Measurements from ENCODE around the gene CD83.
"Not testable (repeated sequence)": the region's sequence is repeated elsewhere in the genome, so short reads cannot be mapped to it uniquely, and the experiment has no call there.

Gene CD83

GRCh38 chr6:14148471-14148870 lies 30.9 kb downstream of the CD83 start:
- no peak for DNase-seq
- ATAC-seq, result no peak

DNA sequence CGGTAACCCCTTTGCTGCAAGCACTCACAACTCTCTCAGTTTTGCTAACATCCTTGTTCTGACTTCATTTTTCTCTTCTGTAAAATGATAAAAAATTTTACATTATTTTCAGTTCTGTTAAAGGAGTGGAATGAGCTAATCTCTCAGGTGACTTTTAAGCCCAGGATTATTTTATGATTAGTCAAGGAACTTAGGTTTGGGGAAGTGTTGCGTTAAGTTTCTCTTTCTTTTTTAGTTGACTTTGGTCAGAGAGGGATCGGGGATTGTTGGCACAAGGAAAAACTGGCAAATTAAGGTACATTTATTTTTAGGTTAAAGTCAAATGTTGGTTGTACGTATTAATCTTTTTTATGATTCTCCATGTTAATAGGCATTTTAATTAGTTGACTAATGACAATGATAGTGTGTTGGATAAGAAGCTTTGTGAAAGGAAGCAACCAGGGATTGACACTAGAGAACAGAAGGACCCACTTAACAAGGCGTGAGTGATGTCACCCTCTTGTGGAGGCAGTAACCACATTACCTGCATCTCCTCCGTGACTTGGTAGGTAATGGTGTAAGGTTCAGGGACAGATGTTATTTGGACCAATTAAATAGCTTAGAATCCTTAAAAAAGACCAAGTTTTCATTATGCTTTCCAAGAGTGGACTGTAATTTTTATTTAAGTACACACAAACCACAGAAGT lies 31.6 kb downstream of the CD83 start:
- ATAC-seq (no peak), DNase-seq (no peak)

DNA sequence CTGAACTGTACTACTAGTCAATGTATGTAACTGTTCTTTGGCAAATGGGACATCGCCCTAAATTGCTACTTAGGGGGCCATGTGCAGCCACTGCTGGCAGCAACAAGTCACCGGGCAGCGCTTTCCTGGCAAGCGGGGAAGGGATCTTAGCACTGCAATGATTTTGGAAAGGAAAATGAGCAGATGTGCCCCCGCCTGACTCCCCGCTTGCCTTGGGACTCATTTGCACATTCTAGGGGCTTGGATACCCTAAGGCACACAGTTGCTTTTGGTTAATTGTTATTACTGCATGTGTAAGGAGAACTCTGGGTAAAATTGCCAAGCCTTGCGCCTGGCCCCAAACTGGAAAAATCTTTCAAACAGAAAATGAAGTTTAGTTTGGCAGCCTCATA lies 32.2 kb downstream of the CD83 start:
- DNase-seq (no peak), ATAC-seq (no peak)

- DNase-seq, result not testable (repeated sequence)
Observed at GRCh38 chr6:14151300-14151699, 33.7 kb downstream of the CD83 start.

DNA sequence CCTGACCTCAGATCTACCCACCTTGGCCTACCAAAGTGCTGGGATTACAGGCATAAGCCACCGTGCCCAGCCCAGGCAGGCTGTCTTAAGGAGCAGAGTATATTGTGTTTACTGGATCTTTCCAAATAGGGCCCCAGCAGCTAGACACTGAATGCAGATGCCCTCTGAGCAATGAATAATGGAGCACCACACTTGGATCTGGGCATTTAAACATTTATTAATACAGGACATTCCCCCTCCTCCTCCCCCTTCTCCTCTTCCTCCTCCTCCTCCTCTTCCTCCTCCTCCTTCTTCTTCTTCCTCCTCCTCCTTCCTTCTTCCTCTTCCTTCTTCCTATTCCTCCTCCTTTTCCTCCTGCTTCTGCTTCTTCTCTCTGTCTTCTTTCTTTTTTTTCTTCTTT lies 34.2 kb downstream of the CD83 start:
- ATAC-seq, result no peak
- DNase-seq, result no peak

More at GRCh38 chr6:14151300-14151699, 33.7 kb downstream of the CD83 start:
- not testable (repeated sequence) for ATAC-seq

GRCh38 chr6:14153228-14153627 lies 35.7 kb downstream of the CD83 start:
- no peak for ATAC-seq
- DNase-seq, result no peak

DNA sequence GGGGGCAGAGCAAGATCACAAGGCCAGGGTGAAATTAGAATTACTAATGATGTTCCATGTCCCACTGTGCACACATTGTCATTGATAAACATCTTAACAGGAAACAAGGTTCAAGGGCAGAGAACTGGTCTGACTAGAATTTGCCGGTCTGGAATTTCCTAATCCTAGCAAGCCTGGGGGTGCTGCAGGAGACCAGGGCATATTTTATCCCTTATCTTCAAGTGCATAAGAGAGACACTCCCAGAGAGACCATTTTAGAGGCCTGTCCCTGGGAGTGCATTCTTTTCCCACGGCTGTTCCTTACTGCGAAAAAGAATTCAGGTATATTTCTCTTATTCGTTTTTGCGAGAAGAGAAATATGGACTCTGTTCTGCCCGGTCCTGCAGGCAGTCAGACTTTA lies 41.5 kb downstream of the CD83 start:
- ATAC-seq (no peak), DNase-seq (no peak)

DNA sequence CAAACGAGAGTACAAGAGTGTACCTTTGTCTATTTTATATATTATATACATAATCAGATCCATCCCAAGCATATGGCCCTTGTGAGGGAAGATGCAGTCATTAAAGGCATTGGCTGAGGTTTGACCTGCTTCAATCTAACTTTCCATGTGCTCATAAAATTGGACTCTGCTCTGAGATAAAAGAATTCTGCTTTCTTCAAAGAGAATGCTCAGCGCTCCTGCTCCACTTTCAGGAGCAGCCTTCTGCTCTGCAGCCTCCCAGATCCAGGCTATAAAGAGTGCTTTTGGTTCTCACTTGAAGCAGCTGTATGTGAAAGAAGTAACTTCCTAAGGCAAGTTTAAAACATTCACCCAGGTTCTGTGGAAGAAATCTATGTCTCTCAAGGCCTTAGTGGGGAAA lies 45.3 kb downstream of the CD83 start:
- DNase-seq (no peak), ATAC-seq (no peak)

DNA sequence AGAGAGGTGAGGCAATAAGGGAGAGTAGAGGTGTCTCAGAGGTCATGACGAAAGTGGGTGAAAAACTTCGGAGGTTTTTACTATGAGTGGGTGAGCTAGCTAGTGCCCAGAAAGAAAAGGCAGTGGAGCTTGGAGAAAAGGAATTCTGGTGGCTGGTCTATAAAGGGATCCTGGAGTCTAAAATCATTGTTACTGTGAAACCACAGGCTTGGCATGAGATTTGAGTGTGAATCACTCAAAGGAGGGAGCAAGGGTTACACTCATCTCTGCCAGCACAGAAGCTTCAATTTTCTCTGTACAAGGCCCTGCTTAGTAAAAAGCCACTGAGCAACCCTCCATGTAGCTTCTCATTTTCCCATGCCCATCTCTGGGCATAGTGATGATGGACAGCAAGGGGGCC lies 47.5 kb downstream of the CD83 start:
- ATAC-seq (no peak), DNase-seq (no peak)

DNA sequence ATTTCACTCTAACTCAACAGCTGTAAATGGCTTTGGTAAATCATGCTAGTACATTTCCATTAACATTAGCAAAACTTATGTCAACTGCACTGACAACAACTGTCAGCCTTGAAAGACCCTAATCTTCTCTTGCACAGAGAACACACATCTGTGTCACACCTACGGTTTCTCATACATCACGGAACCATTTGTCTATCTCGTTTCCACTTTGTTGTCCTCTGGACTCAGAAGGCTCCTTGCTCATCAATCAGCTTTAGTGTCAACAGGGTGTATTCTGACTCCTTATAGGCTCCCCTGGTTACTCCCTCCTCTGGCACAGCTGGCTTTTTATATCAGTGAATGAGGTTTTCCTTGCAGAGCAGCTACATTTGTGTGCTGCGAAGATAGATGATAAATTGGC lies 49.3 kb downstream of the CD83 start:
- DNase-seq (no peak), ATAC-seq (no peak)

GRCh38 chr6:14170128-14170527 lies 52.6 kb downstream of the CD83 start:
- ATAC-seq (no peak), DNase-seq (no peak)

- ATAC-seq, result no peak
- no peak for DNase-seq
Observed at GRCh38 chr6:14172562-14172961, 55.0 kb downstream of the CD83 start.

DNA sequence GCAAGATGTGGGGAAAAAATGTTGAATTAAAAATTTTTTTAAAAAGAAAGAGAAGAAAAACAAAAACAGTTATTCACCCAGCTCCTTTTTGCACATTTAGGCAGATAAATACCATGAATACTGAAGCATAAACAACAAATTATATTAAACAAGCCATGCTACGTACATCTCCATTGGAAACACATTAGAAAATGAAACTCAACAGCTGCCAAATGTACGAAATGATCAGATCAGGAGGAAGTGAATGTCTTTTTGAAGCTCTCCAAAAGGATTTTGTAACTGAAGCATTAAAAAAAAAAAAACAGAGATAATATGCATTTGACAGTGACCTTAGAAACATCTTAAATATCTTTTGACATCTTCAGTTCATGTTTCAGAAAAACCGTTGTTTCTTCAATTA lies 56.7 kb downstream of the CD83 start:
- no peak for ATAC-seq
- no peak for DNase-seq

- DNase-seq (no peak), ATAC-seq (no peak)
Observed at GRCh38 chr6:14174996-14175395, 57.4 kb downstream of the CD83 start.

GRCh38 chr6:14176429-14176828 lies 58.9 kb downstream of the CD83 start:
- DNase-seq (no peak), ATAC-seq (no peak)

- DNase-seq, result no peak
- ATAC-seq, result no peak
Observed at GRCh38 chr6:14177413-14178082, 60.0 kb downstream of the CD83 start.

DNA sequence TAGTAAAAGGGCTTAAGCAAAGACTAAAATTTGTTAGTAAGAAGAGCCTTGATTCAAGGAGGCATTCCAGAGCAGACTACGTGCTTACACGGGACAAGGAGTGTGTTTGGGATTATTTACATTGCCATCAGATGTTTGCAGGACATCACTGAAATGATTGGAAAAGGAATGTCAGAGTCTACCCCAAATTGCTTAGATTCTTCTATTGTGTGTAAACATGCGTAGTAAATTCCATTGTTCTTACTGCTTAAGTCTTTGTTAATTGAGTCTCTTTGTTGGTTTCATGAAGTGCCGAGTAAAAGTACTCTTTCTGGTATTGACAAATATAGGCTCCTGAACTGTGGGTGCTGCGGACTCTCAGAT lies 60.5 kb downstream of the CD83 start:
- DNase-seq (no peak), ATAC-seq (no peak)

DNA sequence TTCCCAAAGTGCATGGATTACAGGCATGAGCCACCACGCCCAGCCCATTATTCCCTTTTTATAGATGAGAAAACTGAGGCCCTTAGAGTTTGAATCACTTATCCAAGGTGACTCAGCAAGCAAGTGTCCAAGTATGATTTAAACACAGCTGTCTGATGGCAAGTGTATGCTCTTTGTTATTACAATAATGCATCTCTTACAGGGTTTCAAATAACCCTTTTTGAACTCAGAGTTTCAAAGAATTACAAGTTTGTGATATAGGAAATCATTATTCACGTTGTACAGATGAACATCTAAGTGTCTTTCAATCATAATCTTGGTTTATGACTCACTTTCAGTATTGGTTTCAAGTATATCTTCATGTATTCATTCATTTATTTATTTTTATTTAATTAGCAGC lies 63.0 kb downstream of the CD83 start:
- no peak for DNase-seq
- peak; percentile 69 for ATAC-seq

DNA sequence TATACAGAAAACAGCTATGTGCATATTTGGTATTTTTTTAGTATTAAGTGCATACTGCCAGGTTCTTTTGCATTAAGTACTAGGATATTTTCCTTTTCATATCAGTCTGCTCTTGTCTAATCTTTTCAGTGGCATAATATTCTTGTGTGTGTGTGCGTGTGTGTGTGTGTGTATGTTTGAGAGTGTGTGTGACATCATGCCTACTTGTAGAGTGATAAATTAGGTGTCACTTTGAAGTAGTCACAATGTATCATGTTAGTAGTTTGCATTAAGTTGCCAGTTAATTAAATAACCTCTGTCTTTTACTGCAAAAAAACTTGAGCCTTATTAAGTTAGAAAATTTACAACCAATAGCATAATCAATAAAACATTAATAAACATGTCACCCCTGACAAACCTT lies 65.3 kb downstream of the CD83 start:
- ATAC-seq, result no peak
- DNase-seq, result no peak
